Endothelial cell of umbilical vein (primary cell): ENCODE measurements around the gene EEFSEC. TPM values are rescaled to one million over a fixed set of nuclear protein-coding genes. Genes with fewer than 3 reads are reported as not detected.

Source experiments
- BruUV-seq: library from RNA; stranded (reverse); fragments of 400-500 nt; replicated peaks from 2 replicates; lab custom pipeline; 2021; lab: Mats Ljungman, UMichigan
- CTCF ChIA-PET: fragments of 300-600, 350-600 bp; sonication (Branson Sonifier 250); formaldehyde crosslinking; loops from one replicate; lab custom pipeline; 2021; ENCODE audit warnings: antibody characterized with exemption, inconsistent platforms; lab: Charles Lee
- POLR2A ChIA-PET: fragments of 300-600, 350-600 bp; sonication (Branson Sonifier 250); formaldehyde crosslinking; loops from one replicate; lab custom pipeline; 2021; ENCODE audit warnings: antibody characterized with exemption, inconsistent platforms; lab: Charles Lee
- DNase-seq: peaks from one replicate; pipeline ENCODE4 v3.0.0-alpha.2; 2011; ENCODE audit warnings: low read depth, low spot score
- FAIRE-seq: peaks from 2 replicates; lab custom pipeline; 2011; peaks lifted over from hg19 to GRCh38; lab: Jason Lieb, UNC
- H2AFZ ChIP-seq: 2 replicates; pipeline ENCODE4 v1.6.0; 2012; ENCODE audit warnings: low read depth, low read length, control low read depth, inconsistent platforms
- H3K27ac ChIP-seq: 2 replicates; pipeline ENCODE4 v1.5.1; 2011; ENCODE audit warnings: low read depth, mild to moderate bottlenecking, control low read depth, low read length, moderate library complexity; ENCODE audit not compliant: insufficient read depth
- H3K27me3 ChIP-seq, 2 experiments: 2 replicates each; pipeline versions ENCODE4 v1.6.0 to v1.6.1; 2011; ENCODE audit warnings: low read length in 2 of 2, mixed read lengths in 1 of 2; ENCODE audit not compliant: control insufficient read depth in 2 of 2, insufficient read depth in 2 of 2
- H3K36me3 ChIP-seq, 2 experiments: 2 replicates in 1 of 2; 3 replicates in 1 of 2; pipeline ENCODE4 v1.5.1; 2011; ENCODE audit warnings: low read length in 2 of 2, mild to moderate bottlenecking in 1 of 2, moderate library complexity in 1 of 2; ENCODE audit not compliant: control insufficient read depth in 2 of 2, insufficient read depth in 2 of 2; ENCODE audit errors: extremely low read depth in 1 of 2
- H3K4me1 ChIP-seq: 3 replicates; pipeline ENCODE4 v1.5.1; 2011; ENCODE audit warnings: mild to moderate bottlenecking, low read length; ENCODE audit not compliant: control insufficient read depth, insufficient read depth; ENCODE audit errors: extremely low read depth
- H3K4me2 ChIP-seq: 2 replicates; pipeline ENCODE4 v1.6.1; 2011; ENCODE audit warnings: low read length, control low read depth, mixed read lengths; ENCODE audit not compliant: insufficient read depth
- H3K4me3 ChIP-seq, 3 experiments: fragments of 200-600 bp in 1 of 3; sonication (generic), shearing (Covaris generic) in 1 of 3; replicated peaks in 1 of 3; 2 replicates each; pipeline ENCODE4 v1.5.1; 2011 to 2016; ENCODE audit warnings: control low read depth in 3 of 3, low read length in 3 of 3, mild to moderate bottlenecking in 2 of 3, inconsistent platforms in 1 of 3, low read depth in 1 of 3, moderate library complexity in 1 of 3; ENCODE audit not compliant: insufficient read depth in 1 of 3
- H3K79me2 ChIP-seq: 2 replicates; pipeline ENCODE4 v1.6.0; 2012; ENCODE audit warnings: low read length, inconsistent platforms; ENCODE audit not compliant: control insufficient read depth, insufficient read depth
- H3K9ac ChIP-seq: replicated peaks from 2 replicates; pipeline ENCODE3; 2011; ENCODE audit warnings: low read length, control low read depth; ENCODE audit not compliant: insufficient read depth; ENCODE audit errors: extremely low read depth
- H3K9me1 ChIP-seq: replicated peaks from 3 replicates; pipeline ENCODE4 v1.6.0; 2011; ENCODE audit warnings: mild to moderate bottlenecking, low read length; ENCODE audit not compliant: control insufficient read depth, insufficient read depth; ENCODE audit errors: extremely low read depth
- H3K9me3 ChIP-seq: replicated peaks from 2 replicates; pipeline ENCODE4 v1.5.1; 2012; ENCODE audit warnings: low read length, inconsistent platforms; ENCODE audit not compliant: control insufficient read depth, insufficient read depth
- H4K20me1 ChIP-seq: replicated peaks from 2 replicates; pipeline ENCODE3; 2011; ENCODE audit warnings: mild to moderate bottlenecking, low read length; ENCODE audit not compliant: control insufficient read depth, insufficient read depth; ENCODE audit errors: extremely low read depth
- CTCF ChIP-seq, 2 donors: IDR thresholded peaks; 1 replicate in 1 of 2; 2 replicates in 1 of 2; pipeline ENCODE4 v1.5.1; 2011; ENCODE audit warnings: low read length in 2 of 2, mild to moderate bottlenecking in 2 of 2, moderate library complexity in 2 of 2, control low read depth in 1 of 2, inconsistent platforms in 1 of 2, low read depth in 1 of 2; ENCODE audit not compliant: insufficient read depth in 1 of 2; ENCODE audit errors: extremely low read depth in 1 of 2
- EZH2 ChIP-seq: IDR thresholded peaks from 2 replicates; pipeline ENCODE4 v1.6.1; 2012; ENCODE audit warnings: borderline replicate concordance, low read depth, mild to moderate bottlenecking, moderate library complexity, low read length, inconsistent platforms; ENCODE audit not compliant: severe bottlenecking
- FOS ChIP-seq: IDR thresholded peaks from 2 replicates; pipeline ENCODE4 v1.6.1; 2011; ENCODE audit warnings: mild to moderate bottlenecking, low read length, moderate library complexity, borderline replicate concordance; ENCODE audit not compliant: insufficient read depth
- GATA2 ChIP-seq: IDR thresholded peaks from 2 replicates; pipeline ENCODE4 v1.7.0; 2011; ENCODE audit warnings: low read depth, mild to moderate bottlenecking, moderate library complexity, mixed read lengths, low read length; ENCODE audit not compliant: insufficient read length, insufficient read depth
- JUN ChIP-seq: IDR thresholded peaks from 2 replicates; pipeline ENCODE4 v1.6.1; 2011; ENCODE audit warnings: borderline replicate concordance, low read depth; ENCODE audit not compliant: insufficient read length, insufficient read depth
- MAX ChIP-seq: IDR thresholded peaks from 2 replicates; pipeline ENCODE4 v1.6.1; 2011; ENCODE audit not compliant: insufficient read depth, insufficient read length
- MYC ChIP-seq: IDR thresholded peaks from one replicate; pipeline ENCODE4 v1.6.1; 2011; ENCODE audit warnings: mild to moderate bottlenecking, low read depth, low read length
- POLR2A ChIP-seq: IDR thresholded peaks from 2 replicates; pipeline ENCODE4 v1.6.1; 2012; ENCODE audit warnings: low read depth, mild to moderate bottlenecking, control low read depth, low read length
- POLR2AphosphoS5 ChIP-seq: IDR thresholded peaks from 2 replicates; pipeline ENCODE4 v1.6.1; 2012; ENCODE audit warnings: low read depth, mild to moderate bottlenecking, control low read depth, low read length, moderate library complexity; ENCODE audit not compliant: insufficient read depth
- dilution Hi-C: fragments of 300-500 bp; cut with MboI; formaldehyde crosslinking; loops from one replicate; pipeline ENCODE4 v1.15.0; 2019; ENCODE audit warnings: low sequenced_read_pairs; ENCODE audit not compliant: extremely low pct_ligation_motif_present
- intact Hi-C: fragments of 100-400 bp; cut with micrococcal nuclease; formaldehyde crosslinking; loops from one replicate; pipeline ENCODE4 v1.10.0; 2022
- polyA plus RNA-seq, 4 experiments: library from polyadenylated mRNA; depleted of rRNA in 3 of 4; stranded (reverse) in 3 of 4; unstranded in 1 of 4; fragments of >200 nt; gene quantifications; 2 replicates each; pipeline versions ENCODE4 v1.2.1 to v1.2.3, GENCODE V29; 2011 to 2012; ENCODE audit warnings: missing spikeins in 1 of 4
- total RNA-seq: library from RNA; stranded (reverse); gene quantifications from 2 replicates; pipeline ENCODE4 v1.2.3, GENCODE V29; 2021

Gene EEFSEC
- total and polyA plus RNA-seq, 2 donors (not counting 3 experiments of a cell fraction or from before 2014, with no cell fraction given) = 13.1 to 14.5 TPM

GRCh38 chr3:128443771-128444170 is 290.5 kb downstream of the EEFSEC start:
- DNase-seq = no peak
- no peak overlapping the region for H3K9ac ChIP-seq
- H2AFZ ChIP-seq = no peak overlapping the region
- no peak overlapping the region for H3K4me3 ChIP-seq
- no peak overlapping the region for H3K4me2 ChIP-seq
- intact Hi-C loops = no loop called here
- no TSS peak for BruUV-seq
- POLR2A ChIA-PET = no interaction called here
- no peak for FAIRE-seq
- no peak overlapping the region for H3K27ac ChIP-seq
- no peaks in the 10 kb centered on the region for H3K36me3 ChIP-seq
- H3K9me1 ChIP-seq = no peaks in the 10 kb centered on the region
- dilution Hi-C loops = loop anchor here (25.0 kb wide), 1 partner anchor 144 kb away; no protein-coding TSS in a partner anchor
- H3K79me2 ChIP-seq = no peaks in the 10 kb centered on the region
- H3K27me3 ChIP-seq = peaks cover 0 to 12% of the 10 kb centered on the region in 2 experiments
- peaks cover 4% of the 10 kb centered on the region for H3K4me1 ChIP-seq
- CTCF ChIA-PET = no interaction called here
- no peaks in the 10 kb centered on the region for H3K9me3 ChIP-seq
- no peaks in the 10 kb centered on the region for H4K20me1 ChIP-seq
- TF ChIP-seq MYC = no peak

GRCh38 chr3:128445357-128445756 is 292.1 kb downstream of the EEFSEC start:
- no TSS peak for BruUV-seq
- no peaks in the 10 kb centered on the region for H3K79me2 ChIP-seq
- dilution Hi-C loops (loop anchor here (25.0 kb wide), 1 partner anchor 142 kb away; no protein-coding TSS in a partner anchor), intact Hi-C loops (no loop called here)
- H3K27me3 ChIP-seq = peaks cover 0 to 10% of the 10 kb centered on the region in 2 experiments
- FAIRE-seq = no peak
- POLR2A ChIA-PET = no interaction called here
- no peak overlapping the region for H3K4me3 ChIP-seq
- H4K20me1 ChIP-seq = no peaks in the 10 kb centered on the region
- CTCF ChIA-PET = no interaction called here
- no peak for DNase-seq
- no peaks in the 10 kb centered on the region for H3K36me3 ChIP-seq
- no peak overlapping the region for H3K4me2 ChIP-seq
- no peak overlapping the region for H3K9ac ChIP-seq
- no peak overlapping the region for H3K27ac ChIP-seq
- TF ChIP-seq MAX (no peak), MYC (no peak), CTCF (IDR thresholded peaks at IDR 0.05; ENCODE audit: extremely low read depth in 1 of 2, insufficient read depth in 1 of 2, low read depth in 1 of 2, low read length in 2 of 2) (no peak), JUN (no peak), GATA2 (no peak), POLR2A (no peak), FOS (no peak), POLR2AphosphoS5 (no peak), EZH2 (no peak)
- H3K9me3 ChIP-seq = no peaks in the 10 kb centered on the region
- H3K9me1 ChIP-seq = no peaks in the 10 kb centered on the region
- no peak overlapping the region for H2AFZ ChIP-seq
- peaks cover 6% of the 10 kb centered on the region for H3K4me1 ChIP-seq
